Lung microvascular endothelial cell (primary cell): ENCODE results near the gene ZDHHC19. TPM values are rescaled to one million over a fixed set of nuclear protein-coding genes. Genes with fewer than 3 reads are reported as not detected.
"Not testable (repeated sequence)": the region's sequence is repeated elsewhere in the genome, so short reads cannot be mapped to it uniquely, and the experiment has no call there.

Experiments used
- DNase-seq, 2 donors: peaks; one replicate each; pipeline versions ENCODE4 v3.0.0 to v3.0.0-alpha.2; 2010; ENCODE audit warnings: low read depth in 2 of 2
- total RNA-seq: library from RNA; depleted of rRNA; stranded (reverse); fragments of >200 nt; gene quantifications from 2 replicates; pipeline ENCODE4 v1.2.1, GENCODE V29; 2014

ZDHHC19 gene
- total RNA-seq, 1 donor from 2014 or later, result not detected

DNA sequence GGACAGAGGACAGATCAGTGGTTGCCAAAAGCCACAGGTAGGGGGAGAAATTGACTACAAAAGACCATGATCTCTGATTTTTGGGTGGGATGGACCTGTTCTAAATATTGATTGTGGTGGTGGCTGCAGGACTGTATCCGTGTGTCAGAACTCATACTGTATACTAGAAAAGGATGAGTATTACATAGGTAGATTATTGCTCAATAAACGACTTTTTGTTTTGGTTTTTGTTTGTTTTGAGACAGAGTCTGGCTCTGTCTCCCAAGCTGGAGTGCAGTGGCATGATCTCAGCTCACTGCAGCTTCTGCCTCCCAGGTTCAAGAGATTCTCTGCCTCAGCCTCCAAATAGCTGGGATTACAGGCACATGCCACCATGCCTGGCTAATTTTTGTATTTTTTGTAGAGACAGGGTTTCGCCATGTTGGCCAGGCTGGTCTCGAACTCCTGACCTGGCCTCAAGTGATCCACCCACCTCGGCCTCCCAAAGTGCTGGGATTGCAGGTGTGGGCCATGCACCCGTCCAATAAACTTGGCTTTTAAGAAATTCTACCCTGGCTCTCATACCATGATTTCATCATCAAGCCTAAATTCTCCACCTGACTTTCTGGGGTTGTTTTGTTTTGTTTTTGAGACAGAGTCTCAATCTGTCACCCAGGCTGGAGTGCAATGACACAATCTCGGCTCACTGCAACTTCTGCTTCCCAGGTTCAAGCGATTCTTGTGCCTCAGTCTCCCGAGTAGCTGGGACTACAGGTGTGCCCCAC is 5.6 kb downstream of the ZDHHC19 start:
- not testable (repeated sequence) for DNase-seq

DNA sequence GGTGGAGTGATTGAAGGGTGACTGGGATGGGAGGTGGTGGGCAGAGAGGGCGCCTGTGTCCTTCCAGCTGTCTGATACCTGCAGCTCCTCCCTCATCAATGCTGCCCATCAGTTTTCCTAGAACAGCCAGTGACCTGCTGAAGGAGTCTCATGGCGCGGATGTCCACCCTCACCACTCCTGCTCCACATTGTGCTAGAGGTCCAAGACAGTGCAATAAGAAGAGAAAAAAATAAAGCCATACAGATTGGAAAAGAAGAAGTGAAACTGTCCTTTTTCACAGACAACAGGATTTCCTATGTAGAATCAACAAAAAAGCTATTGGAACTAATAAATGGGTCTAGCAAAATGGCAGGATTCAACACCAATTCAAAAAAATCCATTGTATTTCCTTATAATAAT is 7.4 kb downstream of the ZDHHC19 start:
- DNase-seq, result no peak

DNA sequence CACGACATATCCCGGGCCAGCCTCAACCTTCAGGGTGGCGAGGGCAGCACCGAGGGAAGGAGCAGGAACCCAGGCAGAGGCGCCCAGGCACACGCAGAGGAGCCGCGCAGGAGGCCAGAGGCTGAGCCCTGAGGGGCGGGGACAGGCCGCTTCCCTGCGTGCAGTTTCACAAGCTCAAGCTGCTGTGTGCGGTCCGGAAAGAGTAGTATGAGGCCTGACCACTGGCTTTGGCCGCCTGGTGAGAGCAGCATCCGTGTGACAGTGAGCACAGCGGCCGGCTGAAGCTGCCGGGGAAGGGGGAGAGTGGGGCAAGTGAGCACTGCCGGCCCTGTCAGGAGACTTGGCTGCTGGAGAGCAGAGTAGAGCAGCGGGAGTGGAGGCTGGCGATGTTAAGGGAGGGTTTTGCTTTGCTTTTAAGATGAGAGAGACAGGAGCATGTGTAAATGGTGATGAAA is 8.7 kb downstream of the ZDHHC19 start:
- DNase-seq, result peak in 1 of 2 donors; percentile 64

DNA sequence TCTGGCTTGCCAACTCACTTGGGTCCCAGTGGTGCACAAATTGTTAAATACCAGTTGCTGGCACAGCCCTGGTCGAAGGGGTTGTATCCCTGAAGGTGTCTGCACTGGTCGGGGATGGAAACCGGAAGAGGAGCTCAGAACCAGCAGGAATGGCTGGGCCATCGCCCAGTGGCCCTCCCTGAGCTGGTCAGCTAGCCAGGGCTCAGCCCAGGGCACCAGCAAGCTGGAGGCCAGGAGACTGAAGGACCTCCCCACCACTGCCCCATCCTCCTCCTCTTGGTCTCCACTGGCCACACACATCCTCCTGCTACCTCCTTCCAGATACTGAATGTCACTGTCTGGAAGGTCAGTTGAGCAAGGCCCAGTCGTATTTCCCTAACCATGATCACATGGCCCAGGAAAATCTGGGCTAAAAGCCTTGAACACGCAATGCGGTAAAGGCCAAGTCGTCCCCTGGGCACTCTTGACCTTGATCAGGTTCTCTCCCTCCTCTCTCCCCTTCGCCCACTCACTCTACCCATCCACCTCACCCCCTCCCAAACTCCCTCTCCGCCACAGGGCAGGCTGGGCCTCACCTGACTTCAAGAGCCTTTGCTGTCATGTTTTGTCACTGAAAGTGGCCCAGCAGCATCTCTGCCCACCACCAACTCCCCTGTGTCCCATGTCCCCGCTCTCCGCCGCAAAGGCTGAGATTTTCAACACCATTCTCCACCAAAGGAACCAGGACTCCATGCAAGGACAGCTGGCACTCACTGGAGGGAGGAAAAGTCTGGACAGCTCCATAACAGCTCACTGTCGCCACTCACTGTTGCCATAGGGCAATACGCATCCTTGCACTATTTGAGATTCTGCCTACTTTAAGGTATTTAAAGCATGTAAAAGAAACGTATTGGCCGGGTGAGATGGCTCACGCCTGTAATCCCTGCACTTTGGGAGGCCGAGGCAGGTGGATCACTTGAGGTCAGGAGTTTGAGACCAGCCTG is 12.1 kb downstream of the ZDHHC19 start:
- DNase-seq, result peak in 1 of 2 donors; percentile 16

DNA sequence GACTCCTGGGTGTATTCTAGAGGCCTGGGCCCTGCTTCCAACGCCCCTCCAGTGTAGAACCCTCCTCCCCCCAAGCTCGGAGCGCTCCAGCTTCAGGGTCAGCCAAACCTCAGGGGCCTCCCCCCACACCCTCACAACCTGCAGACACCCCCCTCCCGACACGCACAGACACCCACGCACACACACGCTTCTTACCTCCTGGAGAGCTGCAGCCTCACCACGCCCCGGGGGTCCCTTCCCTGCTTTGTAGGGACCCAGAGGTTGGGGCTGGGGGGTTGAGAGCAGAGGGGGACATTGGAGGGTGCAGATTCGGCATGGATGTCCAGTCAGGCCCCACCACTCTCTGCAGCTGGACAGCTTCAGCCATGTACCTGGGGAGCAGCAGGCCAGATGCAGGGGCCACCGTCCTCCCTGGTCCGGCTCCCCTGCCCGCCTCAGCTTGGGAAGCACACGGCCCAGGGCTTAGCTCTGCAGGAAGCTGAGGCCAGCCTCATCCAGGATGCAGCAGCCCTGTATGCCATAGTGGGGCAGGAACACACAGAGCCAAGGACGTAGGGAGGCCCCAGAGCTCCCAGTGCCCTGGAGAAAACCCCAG is 13.0 kb downstream of the ZDHHC19 start:
- no peak for DNase-seq

DNA sequence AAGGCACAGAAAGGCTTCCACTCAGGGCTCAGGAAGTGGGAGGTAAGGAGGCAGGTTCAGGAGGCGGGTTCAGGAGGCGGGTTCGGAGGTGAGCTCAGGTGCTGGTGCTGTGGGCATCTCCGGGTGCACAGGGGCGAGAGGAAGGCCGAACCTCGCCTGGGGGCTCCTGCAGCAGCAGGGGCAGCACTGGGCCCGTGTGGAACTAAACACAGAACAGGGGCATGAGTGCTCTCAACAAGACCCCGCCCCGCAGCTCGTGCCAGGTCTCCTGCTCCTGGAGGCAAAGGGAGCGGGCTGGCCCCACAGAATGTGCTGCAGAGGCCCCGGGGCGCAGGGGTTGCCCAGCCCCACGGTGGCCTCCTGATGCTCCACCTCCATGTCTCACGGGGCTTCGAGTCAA is 13.7 kb downstream of the ZDHHC19 start:
- DNase-seq, result no peak

DNA sequence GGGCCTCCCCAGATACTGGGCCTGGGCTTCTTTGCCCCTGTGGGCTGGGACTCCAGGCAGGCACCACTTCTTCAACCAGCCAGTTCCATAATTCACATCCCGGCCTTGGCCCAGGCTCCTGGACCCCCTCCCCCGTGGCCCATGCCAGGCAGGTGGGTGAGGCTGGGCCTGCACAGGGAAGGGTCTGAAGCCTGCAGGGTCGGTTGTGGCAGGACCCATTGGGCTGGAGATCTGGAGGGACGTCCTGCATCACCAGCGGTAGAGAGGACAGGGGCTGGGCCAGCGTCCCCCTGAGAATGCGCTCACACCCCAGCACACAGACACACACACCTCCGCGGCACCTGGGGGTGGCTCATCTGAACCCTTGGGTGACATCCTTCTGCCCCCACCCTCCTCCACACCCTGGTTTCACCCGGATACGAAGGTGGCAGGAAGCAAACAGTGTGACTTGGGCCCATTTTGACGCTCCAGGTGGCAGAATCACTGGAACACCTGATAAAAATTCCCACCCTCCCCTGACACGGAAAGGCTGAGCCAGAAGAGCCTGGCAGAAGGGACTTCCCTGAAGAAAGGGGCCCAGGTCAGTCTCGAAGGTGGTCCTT is 15.4 kb downstream of the ZDHHC19 start:
- DNase-seq, result no peak

DNA sequence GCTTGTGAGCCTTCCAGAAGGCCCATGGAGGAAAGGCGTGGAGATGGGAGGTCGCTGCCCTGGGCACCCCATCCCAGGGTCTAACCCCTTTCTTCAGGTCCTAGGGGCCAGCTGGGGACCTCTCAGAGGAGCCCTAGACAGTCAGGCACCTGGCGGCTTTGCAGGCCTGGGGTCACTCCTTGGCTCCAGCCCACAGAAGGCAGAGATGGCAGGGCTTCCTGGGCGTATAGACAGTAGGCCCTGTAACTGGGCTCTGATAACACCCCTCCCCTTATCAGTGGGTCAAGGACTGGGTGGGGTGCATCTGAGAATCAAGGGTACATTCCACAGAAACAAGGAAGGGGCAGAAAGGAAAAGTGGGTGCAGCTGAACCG is 16.7 kb downstream of the ZDHHC19 start:
- no peak for DNase-seq

DNA sequence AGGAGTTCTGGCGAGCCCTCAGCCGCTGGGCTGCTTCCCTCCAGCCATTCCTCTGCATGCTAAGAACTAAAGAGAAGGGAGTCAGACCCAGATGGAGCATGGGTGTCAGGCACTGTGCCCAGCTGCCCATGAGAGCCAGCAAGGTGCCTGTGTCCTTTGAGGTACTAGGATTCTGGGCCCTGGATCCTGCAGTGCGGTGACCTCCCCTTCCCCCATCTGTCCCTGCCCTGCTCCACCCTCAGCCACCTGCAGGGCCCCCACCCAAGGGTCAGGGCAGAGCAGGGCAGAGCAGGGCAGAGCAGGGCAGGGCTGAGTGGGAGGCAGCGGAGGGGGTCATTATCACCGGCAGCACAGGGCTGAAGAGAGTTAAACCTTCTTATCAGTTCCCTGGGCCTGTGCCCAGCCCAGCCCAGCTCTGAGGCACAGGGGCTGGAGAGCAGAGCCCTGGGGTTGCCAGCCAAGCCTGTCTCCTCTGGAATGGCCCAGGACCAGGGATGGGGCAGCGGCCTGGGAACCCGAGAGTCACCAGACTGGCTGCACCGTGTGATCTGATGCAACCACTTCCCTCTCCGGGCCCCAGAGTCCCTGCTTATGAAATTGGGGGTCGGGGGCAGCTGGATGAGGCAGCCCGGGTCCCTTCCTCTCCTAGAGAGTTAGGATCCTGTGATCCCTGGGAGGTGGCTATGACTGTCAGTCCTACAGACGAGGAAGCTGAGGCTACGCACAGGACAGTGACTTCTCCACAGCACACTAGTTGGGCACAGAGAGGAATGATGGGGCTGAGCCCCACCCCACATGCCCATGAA is 17.3 kb downstream of the ZDHHC19 start:
- no peak for DNase-seq

DNA sequence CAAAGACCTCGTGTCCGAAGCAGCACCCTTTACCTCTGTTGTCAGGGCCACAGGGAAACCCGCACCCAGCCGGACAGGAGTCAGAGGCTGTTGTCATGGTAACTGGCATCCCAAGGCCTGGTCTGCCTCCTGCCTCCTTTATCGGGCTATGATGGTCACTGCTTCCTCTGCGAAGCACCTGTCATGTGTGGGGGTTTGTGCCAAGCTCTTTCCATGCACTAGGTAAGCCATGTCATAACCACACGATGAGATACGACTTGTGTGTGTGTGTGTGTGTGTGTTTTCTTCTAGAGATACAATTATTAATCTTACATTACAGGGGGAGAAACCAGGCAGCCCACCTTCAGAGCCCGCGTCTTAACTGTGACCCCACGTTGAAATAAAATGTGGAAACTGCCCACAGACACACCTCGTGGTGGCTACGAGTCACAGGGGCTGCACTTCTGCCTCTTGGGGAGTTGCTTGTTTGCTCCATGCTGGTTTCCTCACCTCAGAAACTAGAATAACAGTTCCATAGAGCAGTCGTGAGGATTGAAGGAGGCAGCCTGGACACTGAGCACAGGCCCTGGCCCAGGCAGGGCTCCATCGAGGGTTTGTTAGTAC is 18.0 kb downstream of the ZDHHC19 start:
- DNase-seq, result no peak

DNA sequence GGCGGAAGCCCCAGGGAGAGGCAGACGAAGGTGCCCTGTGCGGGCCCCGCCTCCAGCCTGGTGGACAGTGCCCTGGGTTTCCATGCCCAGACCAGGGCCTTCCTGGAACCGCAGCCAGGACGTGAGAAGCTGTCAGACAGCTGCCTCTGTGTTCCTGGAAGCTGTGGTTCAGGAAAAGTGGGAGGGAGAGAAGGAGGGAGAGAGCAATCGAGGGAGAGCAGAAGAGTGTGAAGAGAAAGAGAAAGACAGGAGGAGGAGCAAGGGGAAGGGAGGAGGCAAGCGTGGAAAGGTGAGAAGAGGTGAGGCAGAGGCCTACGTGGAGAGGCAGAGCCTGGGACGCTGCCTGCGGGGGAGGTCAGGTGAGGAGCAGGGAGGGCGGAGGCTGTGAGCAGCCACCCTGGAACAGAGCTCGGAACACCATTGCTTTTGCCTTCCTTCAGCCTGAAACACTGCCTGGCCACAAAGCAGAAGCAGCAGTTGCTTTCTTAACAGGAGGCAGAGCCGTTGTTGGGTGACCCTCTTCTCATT is 18.6 kb downstream of the ZDHHC19 start:
- DNase-seq, result no peak

DNA sequence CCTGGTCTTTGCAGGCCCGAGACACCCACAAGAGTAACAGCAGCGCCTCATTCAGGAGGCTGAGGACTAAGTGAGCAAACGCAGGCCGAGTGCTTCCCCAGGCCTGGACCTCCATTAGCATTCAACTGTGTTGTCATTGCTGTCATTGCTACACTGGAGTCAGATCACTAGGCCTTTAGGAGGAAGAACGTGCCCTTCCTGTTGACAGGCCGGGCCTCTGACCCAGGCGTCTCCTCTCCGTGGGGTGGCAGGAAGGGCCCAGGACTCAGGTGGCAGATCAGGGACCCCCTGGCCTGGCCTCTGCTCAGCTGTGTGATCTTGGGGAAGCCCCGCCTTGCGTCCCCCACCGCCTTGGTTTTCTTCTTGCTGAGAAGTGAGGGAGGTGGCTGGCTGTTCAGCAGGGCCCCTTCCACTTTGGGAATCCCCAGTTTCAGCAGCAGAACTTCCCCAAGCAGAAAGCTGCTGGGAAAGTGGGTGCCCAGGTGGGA is 19.1 kb downstream of the ZDHHC19 start:
- no peak for DNase-seq

DNA sequence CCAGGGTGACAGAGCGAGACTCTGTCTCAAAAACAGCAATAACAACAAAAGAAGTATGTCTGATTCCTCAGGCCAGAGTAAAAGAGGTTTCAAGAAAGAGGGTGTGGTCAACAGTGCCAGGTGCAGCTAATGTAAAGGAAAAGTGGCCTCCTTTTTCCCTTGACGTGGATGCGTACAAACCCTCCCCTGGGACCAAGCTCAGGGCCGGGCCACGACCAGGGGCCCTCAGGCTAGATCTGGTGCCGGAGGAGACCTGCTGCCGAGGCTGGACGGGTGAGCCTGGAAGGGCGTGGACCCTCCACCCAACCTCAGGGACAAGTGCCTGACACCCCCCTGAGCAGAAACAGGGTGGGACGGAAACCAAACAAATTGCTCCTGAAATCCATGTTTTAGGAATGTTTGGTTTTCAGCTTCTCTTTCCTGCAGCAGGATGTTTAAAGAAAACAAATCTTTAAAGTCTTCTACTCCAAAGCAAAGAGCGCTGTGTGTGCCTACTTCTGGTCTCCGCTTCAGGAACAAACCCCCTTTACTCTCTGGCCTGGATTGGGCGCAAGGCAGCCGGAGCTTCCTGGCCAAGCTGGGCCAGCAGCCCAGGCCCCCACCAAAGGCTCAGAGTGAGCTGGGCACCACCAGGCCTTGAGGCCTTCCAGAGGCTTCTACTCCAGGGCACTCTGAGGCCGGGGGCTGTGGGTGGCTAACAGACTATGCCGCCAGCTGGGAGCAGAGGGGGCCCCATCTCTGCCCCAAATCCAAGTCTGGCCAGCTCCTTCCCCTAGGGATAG is 21.4 kb downstream of the ZDHHC19 start:
- DNase-seq, result no peak

DNA sequence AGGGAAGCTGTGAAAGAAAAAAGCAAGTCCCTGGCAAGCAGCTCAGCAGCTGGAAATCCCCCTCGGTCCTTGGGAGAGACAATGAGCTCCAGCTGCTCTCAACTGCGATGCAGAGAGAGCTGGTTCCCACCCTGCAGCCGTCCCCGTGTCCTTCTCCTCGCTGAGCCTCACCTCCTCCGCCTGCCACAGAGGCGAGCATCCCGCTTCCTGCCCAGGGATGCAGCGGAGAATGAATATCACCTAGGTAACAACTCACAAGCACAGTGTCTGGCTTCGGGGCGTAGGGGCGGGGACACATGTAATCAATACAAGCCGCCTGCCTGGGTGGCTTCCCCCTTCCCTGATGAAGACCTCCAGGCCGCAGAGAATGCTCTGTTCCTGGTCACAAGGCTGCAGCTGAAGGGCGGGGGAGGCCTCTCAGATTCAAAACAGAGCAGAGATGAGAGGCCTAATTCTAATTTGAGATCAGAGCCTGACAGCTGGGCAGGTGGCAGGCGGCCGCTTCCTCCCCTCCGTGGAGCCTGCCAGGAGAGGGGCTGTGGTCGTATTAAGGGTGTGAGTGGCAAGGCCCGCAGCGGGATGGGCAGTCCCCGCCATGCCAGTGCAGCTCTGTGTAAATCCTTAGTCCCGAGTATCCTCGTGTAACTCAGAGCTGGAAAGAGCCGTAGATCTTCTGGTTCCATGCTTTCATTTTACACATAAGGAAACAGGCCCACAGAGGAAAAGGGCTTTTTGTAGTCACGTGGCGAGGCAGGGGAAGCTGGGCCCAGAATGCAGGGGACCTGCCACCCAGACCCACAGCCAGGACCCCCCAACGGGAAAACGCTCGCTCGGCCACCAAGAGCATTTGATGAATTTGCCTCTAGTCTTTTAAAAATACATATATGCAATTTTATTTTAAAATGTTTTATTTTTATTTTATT is 24.3 kb downstream of the ZDHHC19 start:
- no peak for DNase-seq

DNA sequence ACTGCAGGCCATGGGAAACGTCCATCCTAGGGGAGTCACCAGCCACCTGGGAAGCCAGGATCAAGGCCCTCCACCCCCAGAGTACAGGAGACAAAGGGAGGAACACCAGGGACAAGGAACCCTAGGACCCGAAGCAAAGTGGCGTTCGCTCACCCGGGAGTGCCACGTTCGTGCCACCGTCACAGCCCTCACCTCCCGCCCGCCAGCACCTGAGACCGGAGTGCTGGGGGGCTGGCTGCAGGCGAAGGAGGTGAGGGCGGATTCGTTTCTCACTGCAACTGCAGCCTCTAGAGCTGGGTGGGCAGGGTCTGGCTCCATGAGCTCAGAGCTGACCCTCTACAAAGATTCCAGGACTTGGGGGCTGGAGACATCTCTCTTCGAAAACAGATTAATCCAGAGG is 26.3 kb downstream of the ZDHHC19 start:
- DNase-seq, result no peak

DNA sequence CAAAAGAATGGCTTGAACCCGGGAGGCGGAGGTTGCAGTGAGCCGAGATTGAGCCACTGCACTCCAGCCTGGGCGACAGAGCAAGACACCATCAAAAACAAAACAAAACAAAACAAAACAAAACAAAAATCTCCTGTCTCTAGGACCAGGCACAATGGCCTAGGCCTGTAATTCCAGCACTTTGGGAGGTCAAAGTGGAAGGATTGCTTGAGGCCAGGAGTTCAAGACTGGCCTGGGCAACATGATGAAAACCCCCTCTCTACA is 27.1 kb downstream of the ZDHHC19 start:
- DNase-seq, result not testable (repeated sequence)

DNA sequence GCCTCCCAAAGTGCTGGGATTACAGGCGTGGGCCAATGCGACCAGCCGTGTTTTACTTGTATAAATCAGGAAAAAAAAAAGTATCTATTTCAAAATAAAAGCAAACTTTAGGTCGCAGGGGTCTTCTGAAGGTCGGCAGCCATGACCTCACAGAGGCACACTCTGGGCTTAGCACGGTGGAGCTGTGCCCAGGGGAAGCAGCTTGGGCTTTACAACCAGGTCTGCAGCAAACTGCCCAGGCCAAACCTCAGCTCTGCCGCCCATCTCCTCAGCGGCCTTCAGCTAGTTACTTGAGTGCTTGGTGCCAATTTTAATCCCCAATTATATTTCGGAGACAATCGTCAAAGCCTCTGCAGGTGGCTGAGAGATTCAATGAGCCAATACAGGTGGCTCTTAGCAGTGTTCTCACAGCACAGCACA is 30.1 kb downstream of the ZDHHC19 start:
- no peak for DNase-seq

DNA sequence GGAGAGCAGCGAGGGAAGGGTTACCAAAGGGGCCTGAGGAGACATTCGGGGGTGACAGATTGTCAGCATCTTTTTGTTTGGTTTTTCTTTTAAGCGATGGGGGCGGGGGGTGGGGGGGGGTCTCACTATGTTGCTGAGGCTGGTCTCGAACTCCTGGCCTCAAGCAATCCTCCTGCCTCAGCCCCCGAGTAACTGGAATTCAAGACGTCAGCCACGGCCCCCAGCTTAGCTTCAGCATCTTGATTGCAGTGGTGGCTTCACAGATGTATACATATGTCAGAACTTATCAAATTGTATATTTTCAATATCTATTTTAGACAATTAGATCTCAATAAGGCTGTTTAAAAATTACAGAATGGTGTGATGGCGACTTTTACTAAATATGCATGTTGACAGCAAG is 30.9 kb downstream of the ZDHHC19 start:
- no peak for DNase-seq
